ENCODE data around the gene GGNBP2.

DNA sequence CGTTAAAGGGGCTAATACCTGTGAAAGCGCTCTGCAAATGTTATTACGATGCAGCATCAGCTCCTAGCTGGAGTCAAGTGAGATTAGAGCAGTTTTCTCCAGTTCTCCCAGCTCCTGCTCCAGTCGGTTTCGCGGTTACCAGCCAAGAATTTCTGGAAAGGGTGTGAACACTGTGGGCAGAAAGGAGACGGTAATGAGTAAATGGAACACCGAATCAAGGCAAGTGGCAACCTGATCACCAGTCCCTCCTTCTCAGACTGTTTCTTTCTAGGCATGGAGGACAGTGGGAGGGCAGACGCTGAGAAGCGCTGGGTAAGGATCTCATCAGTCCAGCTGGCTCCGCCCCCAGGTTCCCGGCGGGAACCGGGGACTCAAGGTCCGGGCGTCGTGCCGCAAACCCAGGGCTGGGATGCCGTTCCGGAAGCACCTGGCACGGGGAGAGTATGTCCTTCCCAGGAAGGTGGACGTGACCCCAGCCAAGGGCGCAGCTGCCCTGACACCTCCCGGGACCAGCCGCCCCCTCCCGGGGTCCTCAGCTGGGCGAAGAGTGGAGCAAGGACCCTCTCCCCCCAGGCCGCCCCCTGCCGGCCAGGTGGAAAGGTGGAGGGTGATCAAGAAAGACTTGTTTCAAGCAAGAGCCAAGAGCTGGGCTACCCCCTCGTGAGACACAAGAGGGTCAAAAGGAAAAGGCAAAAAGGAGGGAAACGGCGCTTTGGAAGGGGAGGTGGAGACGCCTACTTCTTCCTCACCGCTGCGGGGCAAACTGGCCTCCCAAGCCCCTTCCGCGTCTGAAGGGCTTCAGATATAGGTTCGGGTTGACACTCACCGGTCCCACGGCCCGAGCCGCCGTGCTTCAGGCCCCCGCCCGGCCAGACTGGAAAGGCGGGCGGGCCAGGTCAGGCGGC, 10.5 kb upstream of the GGNBP2 start:
- TF ChIP-seq, protein P1, sequence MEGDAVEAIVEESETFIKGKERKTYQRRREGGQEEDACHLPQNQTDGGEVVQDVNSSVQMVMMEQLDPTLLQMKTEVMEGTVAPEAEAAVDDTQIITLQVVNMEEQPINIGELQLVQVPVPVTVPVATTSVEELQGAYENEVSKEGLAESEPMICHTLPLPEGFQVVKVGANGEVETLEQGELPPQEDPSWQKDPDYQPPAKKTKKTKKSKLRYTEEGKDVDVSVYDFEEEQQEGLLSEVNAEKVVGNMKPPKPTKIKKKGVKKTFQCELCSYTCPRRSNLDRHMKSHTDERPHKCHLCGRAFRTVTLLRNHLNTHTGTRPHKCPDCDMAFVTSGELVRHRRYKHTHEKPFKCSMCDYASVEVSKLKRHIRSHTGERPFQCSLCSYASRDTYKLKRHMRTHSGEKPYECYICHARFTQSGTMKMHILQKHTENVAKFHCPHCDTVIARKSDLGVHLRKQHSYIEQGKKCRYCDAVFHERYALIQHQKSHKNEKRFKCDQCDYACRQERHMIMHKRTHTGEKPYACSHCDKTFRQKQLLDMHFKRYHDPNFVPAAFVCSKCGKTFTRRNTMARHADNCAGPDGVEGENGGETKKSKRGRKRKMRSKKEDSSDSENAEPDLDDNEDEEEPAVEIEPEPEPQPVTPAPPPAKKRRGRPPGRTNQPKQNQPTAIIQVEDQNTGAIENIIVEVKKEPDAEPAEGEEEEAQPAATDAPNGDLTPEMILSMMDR (IDR thresholded peaks at IDR 0.05), result peak; percentile 78
- TF ChIP-seq, protein P2, sequence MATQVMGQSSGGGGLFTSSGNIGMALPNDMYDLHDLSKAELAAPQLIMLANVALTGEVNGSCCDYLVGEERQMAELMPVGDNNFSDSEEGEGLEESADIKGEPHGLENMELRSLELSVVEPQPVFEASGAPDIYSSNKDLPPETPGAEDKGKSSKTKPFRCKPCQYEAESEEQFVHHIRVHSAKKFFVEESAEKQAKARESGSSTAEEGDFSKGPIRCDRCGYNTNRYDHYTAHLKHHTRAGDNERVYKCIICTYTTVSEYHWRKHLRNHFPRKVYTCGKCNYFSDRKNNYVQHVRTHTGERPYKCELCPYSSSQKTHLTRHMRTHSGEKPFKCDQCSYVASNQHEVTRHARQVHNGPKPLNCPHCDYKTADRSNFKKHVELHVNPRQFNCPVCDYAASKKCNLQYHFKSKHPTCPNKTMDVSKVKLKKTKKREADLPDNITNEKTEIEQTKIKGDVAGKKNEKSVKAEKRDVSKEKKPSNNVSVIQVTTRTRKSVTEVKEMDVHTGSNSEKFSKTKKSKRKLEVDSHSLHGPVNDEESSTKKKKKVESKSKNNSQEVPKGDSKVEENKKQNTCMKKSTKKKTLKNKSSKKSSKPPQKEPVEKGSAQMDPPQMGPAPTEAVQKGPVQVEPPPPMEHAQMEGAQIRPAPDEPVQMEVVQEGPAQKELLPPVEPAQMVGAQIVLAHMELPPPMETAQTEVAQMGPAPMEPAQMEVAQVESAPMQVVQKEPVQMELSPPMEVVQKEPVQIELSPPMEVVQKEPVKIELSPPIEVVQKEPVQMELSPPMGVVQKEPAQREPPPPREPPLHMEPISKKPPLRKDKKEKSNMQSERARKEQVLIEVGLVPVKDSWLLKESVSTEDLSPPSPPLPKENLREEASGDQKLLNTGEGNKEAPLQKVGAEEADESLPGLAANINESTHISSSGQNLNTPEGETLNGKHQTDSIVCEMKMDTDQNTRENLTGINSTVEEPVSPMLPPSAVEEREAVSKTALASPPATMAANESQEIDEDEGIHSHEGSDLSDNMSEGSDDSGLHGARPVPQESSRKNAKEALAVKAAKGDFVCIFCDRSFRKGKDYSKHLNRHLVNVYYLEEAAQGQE (IDR thresholded peaks at IDR 0.05; ENCODE audit: insufficient read depth in 1 of 2, low read depth in 2 of 2, low read length in 1 of 2), result no peak

Measured in Panc1 (cell line).